ENCODE measurements around the gene REXO5. TPM values are rescaled to one million over a fixed set of nuclear protein-coding genes. Genes with fewer than 3 reads are reported as not detected.

Gene REXO5
- total and polyA plus RNA-seq, 9 of the 15 experiments (the other 6 are each of a cell fraction or from before 2014, with no cell fraction given): 10.5 to 45.1 (median 25.4) TPM

GRCh38 chr16:20826039-20826566, 19.8 kb downstream of the REXO5 start (continued):
- TF ChIP-seq ZMIZ1 (IDR thresholded peaks at IDR 0.05; ENCODE audit: low read depth in 2 of 2, low read length in 2 of 2) (peak in 1 of 2 experiments; percentile 71; a peak in 1 of 4 replicates), ZNF583 (CRISPR knock-in tag; IDR thresholded peaks at IDR 0.05) (0 out of 2 replicates have a peak, but pooled peaks have one; percentile 38), NR4A1 (CRISPR knock-in tag; IDR thresholded peaks at IDR 0.05) (no peak), NR4A1 (tag; IDR thresholded peaks at IDR 0.05) (0 out of 2 replicates have a peak, but pooled peaks have one; percentile 53), NFE2L1 (tag; IDR thresholded peaks at IDR 0.05; ENCODE audit: borderline replicate concordance, low read depth) (peak; percentile 94), ZC3H11A (IDR thresholded peaks at IDR 0.05; ENCODE audit: low read depth, low read length) (0 out of 2 replicates have a peak, but pooled peaks have one; percentile 39), FOXJ2 (tag; IDR thresholded peaks at IDR 0.05) (peak; percentile 93), SMARCA4 (IDR thresholded peaks at IDR 0.05) (peak; percentile 95), MECOM (CRISPR knock-in tag; IDR thresholded peaks at IDR 0.05) (no peak), RCOR1 (IDR thresholded peaks at IDR 0.05; ENCODE audit: borderline replicate concordance in 1 of 2, low read depth in 2 of 2, low read length in 2 of 2) (peak; percentile 68 to 99; a peak in 2 of 4 replicates), PML (IDR thresholded peaks at IDR 0.05; ENCODE audit: low read length) (peak; percentile 90), PYGO2 (tag; IDR thresholded peaks at IDR 0.05) (peak; percentile 87), CEBPB (tag; IDR thresholded peaks at IDR 0.05) (peak; percentile 88)
- TF ChIP-seq, protein P1, sequence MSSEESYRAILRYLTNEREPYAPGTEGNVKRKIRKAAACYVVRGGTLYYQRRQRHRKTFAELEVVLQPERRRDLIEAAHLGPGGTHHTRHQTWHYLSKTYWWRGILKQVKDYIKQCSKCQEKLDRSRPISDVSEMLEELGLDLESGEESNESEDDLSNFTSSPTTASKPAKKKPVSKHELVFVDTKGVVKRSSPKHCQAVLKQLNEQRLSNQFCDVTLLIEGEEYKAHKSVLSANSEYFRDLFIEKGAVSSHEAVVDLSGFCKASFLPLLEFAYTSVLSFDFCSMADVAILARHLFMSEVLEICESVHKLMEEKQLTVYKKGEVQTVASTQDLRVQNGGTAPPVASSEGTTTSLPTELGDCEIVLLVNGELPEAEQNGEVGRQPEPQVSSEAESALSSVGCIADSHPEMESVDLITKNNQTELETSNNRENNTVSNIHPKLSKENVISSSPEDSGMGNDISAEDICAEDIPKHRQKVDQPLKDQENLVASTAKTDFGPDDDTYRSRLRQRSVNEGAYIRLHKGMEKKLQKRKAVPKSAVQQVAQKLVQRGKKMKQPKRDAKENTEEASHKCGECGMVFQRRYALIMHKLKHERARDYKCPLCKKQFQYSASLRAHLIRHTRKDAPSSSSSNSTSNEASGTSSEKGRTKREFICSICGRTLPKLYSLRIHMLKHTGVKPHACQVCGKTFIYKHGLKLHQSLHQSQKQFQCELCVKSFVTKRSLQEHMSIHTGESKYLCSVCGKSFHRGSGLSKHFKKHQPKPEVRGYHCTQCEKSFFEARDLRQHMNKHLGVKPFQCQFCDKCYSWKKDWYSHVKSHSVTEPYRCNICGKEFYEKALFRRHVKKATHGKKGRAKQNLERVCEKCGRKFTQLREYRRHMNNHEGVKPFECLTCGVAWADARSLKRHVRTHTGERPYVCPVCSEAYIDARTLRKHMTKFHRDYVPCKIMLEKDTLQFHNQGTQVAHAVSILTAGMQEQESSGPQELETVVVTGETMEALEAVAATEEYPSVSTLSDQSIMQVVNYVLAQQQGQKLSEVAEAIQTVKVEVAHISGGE (CRISPR knock-in tag; IDR thresholded peaks at IDR 0.05): peak in 1 of 3 experiments; percentile 74; a peak in 2 of 6 replicates
- TF ChIP-seq, protein P2, sequence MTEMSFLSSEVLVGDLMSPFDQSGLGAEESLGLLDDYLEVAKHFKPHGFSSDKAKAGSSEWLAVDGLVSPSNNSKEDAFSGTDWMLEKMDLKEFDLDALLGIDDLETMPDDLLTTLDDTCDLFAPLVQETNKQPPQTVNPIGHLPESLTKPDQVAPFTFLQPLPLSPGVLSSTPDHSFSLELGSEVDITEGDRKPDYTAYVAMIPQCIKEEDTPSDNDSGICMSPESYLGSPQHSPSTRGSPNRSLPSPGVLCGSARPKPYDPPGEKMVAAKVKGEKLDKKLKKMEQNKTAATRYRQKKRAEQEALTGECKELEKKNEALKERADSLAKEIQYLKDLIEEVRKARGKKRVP (CRISPR knock-in tag; IDR thresholded peaks at IDR 0.05): peak; percentile 72
- TF ChIP-seq, protein P3, sequence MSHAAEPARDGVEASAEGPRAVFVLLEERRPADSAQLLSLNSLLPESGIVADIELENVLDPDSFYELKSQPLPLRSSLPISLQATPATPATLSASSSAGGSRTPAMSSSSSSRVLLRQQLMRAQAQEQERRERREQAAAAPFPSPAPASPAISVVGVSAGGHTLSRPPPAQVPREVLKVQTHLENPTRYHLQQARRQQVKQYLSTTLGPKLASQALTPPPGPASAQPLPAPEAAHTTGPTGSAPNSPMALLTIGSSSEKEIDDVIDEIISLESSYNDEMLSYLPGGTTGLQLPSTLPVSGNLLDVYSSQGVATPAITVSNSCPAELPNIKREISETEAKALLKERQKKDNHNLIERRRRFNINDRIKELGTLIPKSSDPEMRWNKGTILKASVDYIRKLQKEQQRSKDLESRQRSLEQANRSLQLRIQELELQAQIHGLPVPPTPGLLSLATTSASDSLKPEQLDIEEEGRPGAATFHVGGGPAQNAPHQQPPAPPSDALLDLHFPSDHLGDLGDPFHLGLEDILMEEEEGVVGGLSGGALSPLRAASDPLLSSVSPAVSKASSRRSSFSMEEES (CRISPR knock-in tag; IDR thresholded peaks at IDR 0.05): peak; percentile 20; the same call in 1 of the 2 replicates
